A673 (cell line): Measurements from ENCODE around the gene SLAMF8.

Experiments
- EZH2 ChIP-seq: fragments of 200-600 bp; sonication (generic); IDR thresholded peaks from 2 replicates; pipeline ENCODE4 v1.6.1; 2017; ENCODE audit warnings: borderline replicate concordance, low read depth, mild to moderate bottlenecking, mixed read lengths, antibody characterized with exemption, low read length; ENCODE audit not compliant: poor library complexity, severe bottlenecking
- TF ChIP-seq, protein P1 (sequence below): fragments of 300-800, 200-600 bp; sonication (generic); conservative IDR thresholded peaks from 2 replicates; pipeline ENCODE4 v1.5.1; 2017; ENCODE audit warnings: low read depth, mild to moderate bottlenecking, antibody characterized with exemption, low read length, moderate library complexity, mixed read lengths

DNA sequence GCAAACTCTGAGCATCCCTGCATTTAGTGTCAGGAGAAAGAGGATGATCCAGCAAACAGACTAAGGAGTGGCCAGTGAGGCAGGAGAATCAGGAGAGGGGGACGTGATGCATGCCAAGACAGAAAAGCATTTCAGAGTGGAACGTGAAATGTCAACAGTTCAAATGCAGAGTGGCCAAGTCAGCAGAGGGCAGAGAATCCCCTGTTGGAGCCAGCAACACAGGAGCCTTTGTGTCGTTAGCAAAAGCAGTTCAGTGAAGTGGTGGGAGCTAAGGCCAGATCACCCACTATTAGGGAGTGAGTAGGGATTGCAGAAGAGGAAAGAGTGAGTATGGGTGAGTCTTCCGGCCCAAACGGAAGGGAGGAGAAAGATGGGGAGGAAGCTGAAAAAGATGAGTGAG lies 31.1 kb upstream of the SLAMF8 start:
- TF ChIP-seq, protein P1, sequence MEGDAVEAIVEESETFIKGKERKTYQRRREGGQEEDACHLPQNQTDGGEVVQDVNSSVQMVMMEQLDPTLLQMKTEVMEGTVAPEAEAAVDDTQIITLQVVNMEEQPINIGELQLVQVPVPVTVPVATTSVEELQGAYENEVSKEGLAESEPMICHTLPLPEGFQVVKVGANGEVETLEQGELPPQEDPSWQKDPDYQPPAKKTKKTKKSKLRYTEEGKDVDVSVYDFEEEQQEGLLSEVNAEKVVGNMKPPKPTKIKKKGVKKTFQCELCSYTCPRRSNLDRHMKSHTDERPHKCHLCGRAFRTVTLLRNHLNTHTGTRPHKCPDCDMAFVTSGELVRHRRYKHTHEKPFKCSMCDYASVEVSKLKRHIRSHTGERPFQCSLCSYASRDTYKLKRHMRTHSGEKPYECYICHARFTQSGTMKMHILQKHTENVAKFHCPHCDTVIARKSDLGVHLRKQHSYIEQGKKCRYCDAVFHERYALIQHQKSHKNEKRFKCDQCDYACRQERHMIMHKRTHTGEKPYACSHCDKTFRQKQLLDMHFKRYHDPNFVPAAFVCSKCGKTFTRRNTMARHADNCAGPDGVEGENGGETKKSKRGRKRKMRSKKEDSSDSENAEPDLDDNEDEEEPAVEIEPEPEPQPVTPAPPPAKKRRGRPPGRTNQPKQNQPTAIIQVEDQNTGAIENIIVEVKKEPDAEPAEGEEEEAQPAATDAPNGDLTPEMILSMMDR, result no peak
- no peak for TF ChIP-seq EZH2
